Endothelial cell of umbilical vein (primary cell): ENCODE results near the gene PIANP.

ENCODE experiments used
- CTCF ChIP-seq, 2 donors: IDR thresholded peaks; 1 replicate in 1 of 2; 2 replicates in 1 of 2; pipeline ENCODE4 v1.5.1; 2011; ENCODE audit warnings: low read length in 2 of 2, mild to moderate bottlenecking in 2 of 2, moderate library complexity in 2 of 2, control low read depth in 1 of 2, inconsistent platforms in 1 of 2, low read depth in 1 of 2; ENCODE audit not compliant: insufficient read depth in 1 of 2; ENCODE audit errors: extremely low read depth in 1 of 2
- EZH2 ChIP-seq: IDR thresholded peaks from 2 replicates; pipeline ENCODE4 v1.6.1; 2012; ENCODE audit warnings: borderline replicate concordance, low read depth, mild to moderate bottlenecking, moderate library complexity, low read length, inconsistent platforms; ENCODE audit not compliant: severe bottlenecking
- FOS ChIP-seq: IDR thresholded peaks from 2 replicates; pipeline ENCODE4 v1.6.1; 2011; ENCODE audit warnings: mild to moderate bottlenecking, low read length, moderate library complexity, borderline replicate concordance; ENCODE audit not compliant: insufficient read depth
- GATA2 ChIP-seq: IDR thresholded peaks from 2 replicates; pipeline ENCODE4 v1.7.0; 2011; ENCODE audit warnings: low read depth, mild to moderate bottlenecking, moderate library complexity, mixed read lengths, low read length; ENCODE audit not compliant: insufficient read length, insufficient read depth
- JUN ChIP-seq: IDR thresholded peaks from 2 replicates; pipeline ENCODE4 v1.6.1; 2011; ENCODE audit warnings: borderline replicate concordance, low read depth; ENCODE audit not compliant: insufficient read length, insufficient read depth
- MAX ChIP-seq: IDR thresholded peaks from 2 replicates; pipeline ENCODE4 v1.6.1; 2011; ENCODE audit not compliant: insufficient read depth, insufficient read length
- POLR2A ChIP-seq: IDR thresholded peaks from 2 replicates; pipeline ENCODE4 v1.6.1; 2012; ENCODE audit warnings: low read depth, mild to moderate bottlenecking, control low read depth, low read length
- POLR2AphosphoS5 ChIP-seq: IDR thresholded peaks from 2 replicates; pipeline ENCODE4 v1.6.1; 2012; ENCODE audit warnings: low read depth, mild to moderate bottlenecking, control low read depth, low read length, moderate library complexity; ENCODE audit not compliant: insufficient read depth

DNA sequence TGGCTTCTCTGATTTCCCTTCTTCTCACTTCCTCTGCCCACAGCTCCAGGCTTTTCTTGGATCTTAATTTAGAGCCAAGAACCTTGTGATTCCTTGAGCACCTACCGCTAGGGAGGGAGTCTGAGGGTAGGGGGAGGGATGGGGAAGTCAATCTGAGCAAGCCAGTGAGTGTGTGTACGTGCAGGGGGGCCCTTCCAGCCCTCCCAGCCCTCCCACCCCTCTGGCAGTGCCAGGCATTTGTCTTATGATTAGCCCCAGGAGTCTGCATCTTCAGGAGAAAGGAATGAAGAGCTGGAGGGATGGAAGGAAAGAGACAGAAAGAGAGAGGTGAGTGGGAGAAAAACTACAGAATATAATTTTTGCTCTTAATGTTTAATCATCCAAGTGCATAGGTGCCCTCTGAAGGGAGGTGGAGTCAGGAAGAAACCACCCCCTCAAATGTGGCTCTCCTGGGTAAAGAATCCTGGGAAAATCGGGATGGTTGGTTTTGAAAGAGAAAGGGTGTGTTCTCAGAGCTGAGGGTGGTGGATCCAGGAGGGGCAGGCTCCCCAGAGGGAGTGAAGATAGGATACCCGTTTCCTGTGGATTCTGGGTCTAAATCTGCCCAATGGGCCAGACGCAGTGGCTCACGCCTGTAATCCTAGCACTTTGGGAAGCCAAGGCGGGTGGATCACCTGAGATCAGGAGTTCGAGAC, 2.1 kb downstream of the PIANP start:
- TF ChIP-seq POLR2AphosphoS5 (no peak), EZH2 (no peak), CTCF (IDR thresholded peaks at IDR 0.05; ENCODE audit: extremely low read depth in 1 of 2, insufficient read depth in 1 of 2, low read depth in 1 of 2, low read length in 2 of 2) (no peak), POLR2A (no peak), MAX (no peak), JUN (no peak), FOS (no peak), GATA2 (no peak)
